ENCODE measurements around the gene TEAD1.
"Not testable (repeated sequence)": the region's sequence is repeated elsewhere in the genome, so short reads cannot be mapped to it uniquely, and the experiment has no call there.

TEAD1 gene

DNA sequence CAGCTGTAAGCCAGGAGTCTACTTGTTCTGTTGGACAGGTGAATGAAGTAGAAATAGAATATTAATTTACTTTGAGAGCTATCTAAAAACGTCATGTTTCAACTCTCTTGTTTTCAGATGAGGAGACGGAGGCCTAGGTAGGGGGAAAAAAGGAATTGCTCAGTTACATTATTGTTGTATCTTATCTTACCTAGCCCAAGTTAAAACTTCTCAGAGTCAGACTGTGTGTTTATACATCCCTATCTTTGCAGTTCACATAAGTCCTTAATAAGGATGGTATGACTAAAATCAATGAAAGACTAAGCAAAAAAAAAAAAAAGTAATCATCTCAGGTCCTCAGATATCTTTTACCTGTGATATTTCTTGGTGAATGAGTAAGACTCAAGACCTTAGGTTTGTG, 62.8 kb downstream of the TEAD1 start:
- DNase-seq (ENCODE audit: low read depth in 2 of 2) = no peak

DNA sequence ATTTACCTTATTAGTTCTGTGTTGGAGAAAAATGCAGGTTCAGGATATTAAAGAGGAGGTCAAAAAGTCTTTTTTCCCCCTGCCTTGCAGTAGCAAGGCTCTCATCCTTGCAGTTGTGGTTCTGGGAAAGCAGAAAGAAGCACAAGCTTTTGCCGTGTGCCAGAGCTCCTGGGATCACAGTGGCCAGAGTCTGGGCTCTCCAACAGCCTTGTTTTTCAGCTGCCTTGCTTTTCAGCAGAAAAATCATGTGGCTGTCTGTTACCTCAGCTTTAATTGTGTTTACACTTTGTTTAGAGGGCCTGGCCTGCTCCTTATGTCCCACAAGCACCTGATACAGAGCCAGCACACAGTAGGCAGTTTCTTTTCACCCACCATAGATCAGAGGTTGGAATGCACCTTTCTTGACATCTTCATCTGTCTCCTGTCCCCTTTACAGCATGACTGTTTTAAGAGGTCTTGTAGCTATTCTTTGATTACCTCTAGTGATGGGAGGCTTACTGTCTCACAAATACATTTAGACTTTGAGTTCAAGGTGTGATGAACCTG, 67.5 kb downstream of the TEAD1 start:
- no peak for DNase-seq (ENCODE audit: low read depth in 2 of 2)

DNA sequence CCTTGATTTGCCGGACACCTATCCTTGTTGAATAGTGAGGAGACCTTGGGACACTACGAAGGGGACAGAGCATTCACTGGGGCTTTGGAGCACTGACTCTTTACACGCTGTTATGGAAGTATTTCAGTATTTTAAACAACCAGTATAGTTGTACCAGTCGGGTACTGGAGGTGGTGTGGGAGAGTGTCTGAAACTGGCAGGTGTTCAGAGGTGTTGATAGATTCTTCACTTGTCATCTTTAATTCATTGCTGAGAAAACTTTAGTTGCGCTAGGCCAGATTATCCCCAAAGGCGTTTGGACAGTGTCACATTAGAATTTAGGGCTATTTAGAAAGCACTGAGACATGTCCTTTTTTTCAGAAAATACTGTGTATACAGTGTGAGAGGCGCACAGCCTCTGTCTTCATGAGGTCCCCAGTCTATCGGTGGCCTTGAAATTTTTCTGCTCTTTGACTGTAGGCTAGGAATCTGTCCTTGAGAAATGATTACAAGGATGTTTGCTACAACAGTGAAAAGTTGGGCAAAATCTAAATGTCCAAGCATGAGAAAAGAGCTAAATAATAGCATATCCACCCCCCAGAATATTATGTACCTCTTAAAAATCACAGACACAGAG, 69.7 kb downstream of the TEAD1 start:
- DNase-seq (ENCODE audit: low read depth in 2 of 2) = no peak

- no peak for DNase-seq (ENCODE audit: low read depth in 2 of 2)
Observed at GRCh38 chr11:12744826-12745502, 70.7 kb downstream of the TEAD1 start.

DNA sequence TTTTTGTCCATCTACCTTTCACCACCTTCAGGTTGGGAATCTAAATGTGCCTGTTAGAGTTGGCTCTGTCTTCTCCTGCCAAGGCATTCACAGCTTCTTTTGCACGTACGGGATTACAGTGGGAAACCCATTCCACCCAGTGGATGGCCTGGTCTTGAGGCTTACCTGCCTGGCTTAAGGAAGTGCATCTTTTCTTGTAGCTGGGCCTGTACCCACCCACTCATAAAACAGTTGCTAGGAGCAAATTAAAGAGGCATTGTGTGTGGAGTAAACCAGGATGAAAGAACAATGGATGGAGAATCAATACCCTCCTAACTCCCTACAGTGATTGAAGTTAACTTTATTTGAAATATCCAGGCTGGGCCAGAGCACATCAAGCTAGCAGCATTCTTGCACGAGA, 71.6 kb downstream of the TEAD1 start:
- DNase-seq (ENCODE audit: low read depth in 2 of 2) = no peak

GRCh38 chr11:12746593-12747097, 72.4 kb downstream of the TEAD1 start:
- DNase-seq (ENCODE audit: low read depth in 2 of 2) = no peak

GRCh38 chr11:12748561-12748960, 74.3 kb downstream of the TEAD1 start:
- DNase-seq (ENCODE audit: low read depth in 2 of 2) = no peak

DNA sequence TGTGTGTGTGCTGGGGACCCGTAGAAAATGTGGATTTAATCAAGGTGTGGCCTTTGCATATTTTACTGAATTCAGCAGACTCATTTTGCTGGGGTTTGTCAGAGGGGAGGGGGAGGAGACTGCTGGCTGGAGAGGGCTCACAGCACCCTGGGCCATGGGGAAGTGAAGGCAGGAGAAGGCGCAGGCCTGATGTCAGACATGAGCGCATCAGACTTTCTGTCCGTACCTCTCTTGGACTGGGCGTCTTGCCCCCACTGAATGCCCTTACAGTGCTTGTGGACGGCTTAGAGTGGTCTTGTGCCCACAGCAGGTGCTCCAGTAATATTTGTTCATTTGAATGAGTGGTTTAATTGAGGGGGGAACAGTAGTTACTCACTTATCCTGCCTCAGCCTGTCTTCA, 75.2 kb downstream of the TEAD1 start:
- no peak for DNase-seq (ENCODE audit: low read depth in 2 of 2)

- no peak for DNase-seq (ENCODE audit: low read depth in 2 of 2)
Observed at GRCh38 chr11:12750181-12750580, 76.0 kb downstream of the TEAD1 start.

DNA sequence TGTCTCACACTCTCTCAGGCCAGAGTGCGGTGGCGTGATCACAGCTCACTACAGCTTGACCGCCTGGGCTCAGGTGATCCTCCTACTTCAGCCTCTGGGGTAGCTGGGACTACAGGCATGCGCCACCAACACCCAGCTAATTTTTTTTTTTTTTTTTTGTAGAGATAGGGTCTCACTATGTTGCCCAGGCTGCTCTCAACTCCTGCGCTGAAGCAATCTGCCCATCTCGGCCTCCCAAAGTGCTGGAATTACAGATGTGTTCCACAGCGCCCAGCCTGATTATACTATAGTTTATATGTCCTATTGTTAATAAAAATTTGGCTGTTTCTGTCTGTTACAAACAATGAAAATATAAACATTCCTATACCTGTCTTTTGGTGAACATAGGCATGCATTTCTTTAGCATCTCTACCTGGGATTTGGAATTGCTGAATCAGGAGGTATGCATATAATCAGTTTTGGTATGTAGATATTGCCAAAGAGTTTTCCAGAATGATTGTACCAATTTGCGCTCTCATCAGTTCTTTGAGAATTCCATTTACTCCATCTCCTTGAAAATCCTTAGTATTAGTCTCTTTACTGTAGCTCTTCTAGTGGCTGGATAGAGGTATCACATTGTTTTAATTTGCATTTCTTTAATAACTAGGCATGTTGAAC, 78.8 kb downstream of the TEAD1 start:
- no peak for DNase-seq (ENCODE audit: low read depth in 2 of 2)

DNA sequence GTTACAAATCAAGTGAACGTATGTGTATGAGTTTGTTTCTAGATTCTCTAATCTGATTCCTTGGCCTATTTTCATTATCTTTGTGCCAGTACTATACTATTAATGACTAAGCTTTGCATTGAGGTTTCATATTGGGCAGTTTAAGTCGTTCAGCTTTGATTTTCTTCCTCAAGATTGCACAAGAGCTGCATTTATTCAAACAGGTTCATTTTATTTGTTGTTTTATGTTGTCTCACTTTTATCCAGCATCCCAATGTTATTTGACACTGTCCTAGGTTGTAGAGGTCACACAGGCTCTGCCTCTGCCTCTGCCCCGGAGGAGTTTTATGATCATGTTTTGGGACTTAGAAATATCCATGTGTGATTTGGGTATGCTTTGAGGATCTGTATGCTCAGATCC, 79.8 kb downstream of the TEAD1 start:
- no peak for DNase-seq (ENCODE audit: low read depth in 2 of 2)

- DNase-seq (ENCODE audit: low read depth in 2 of 2) = no peak
Observed at GRCh38 chr11:12754582-12755234, 80.5 kb downstream of the TEAD1 start.

GRCh38 chr11:12755510-12756453, 81.6 kb downstream of the TEAD1 start:
- DNase-seq (ENCODE audit: low read depth in 2 of 2) = no peak

DNA sequence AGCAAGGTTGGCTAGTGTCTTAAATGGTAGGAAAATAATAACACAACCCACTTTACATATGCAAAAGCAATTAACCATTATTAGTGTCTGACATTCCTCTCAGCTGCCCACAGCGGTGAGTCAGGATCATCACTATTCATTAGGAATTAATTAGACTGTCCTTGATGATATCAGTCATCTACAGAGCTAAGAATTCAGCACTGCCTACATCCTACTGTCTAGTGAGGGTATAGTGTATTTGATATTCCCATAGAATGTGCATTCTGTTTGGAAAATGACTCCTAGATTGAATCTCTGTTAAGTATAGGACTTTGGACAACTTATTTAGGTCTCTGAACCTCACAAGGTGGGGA, 82.2 kb downstream of the TEAD1 start:
- no peak for DNase-seq (ENCODE audit: low read depth in 2 of 2)

- no peak for DNase-seq (ENCODE audit: low read depth in 2 of 2)
Observed at GRCh38 chr11:12756867-12757266, 82.6 kb downstream of the TEAD1 start.

- DNase-seq (ENCODE audit: low read depth in 2 of 2) = no peak
Observed at GRCh38 chr11:12757416-12757815, 83.2 kb downstream of the TEAD1 start.

DNA sequence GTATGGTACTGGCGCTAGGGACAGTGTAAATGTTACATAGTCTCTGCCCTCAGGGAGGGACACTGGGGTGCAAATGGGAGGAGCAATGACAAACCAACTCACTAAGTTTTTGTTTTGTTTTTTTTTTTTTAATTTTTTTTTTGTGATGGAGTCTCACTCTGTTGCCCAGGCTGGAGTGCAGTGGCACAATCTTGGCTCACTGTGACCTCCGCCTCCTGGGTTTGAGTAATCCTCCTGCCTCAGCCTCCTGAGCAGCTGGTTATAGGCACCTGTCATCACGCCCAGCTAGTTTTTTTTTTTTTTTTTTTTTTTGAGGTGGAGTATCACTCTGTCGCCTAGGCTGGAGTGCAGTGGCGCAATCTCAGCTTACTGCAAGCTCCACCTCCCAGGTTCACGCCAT, 83.9 kb downstream of the TEAD1 start:
- not testable (repeated sequence) for DNase-seq (ENCODE audit: low read depth in 2 of 2)

- DNase-seq (ENCODE audit: low read depth in 2 of 2) = no peak
Observed at GRCh38 chr11:12761029-12761428, 86.8 kb downstream of the TEAD1 start.

- no peak for DNase-seq (ENCODE audit: low read depth in 2 of 2)
Observed at GRCh38 chr11:12762278-12762677, 88.1 kb downstream of the TEAD1 start.

DNA sequence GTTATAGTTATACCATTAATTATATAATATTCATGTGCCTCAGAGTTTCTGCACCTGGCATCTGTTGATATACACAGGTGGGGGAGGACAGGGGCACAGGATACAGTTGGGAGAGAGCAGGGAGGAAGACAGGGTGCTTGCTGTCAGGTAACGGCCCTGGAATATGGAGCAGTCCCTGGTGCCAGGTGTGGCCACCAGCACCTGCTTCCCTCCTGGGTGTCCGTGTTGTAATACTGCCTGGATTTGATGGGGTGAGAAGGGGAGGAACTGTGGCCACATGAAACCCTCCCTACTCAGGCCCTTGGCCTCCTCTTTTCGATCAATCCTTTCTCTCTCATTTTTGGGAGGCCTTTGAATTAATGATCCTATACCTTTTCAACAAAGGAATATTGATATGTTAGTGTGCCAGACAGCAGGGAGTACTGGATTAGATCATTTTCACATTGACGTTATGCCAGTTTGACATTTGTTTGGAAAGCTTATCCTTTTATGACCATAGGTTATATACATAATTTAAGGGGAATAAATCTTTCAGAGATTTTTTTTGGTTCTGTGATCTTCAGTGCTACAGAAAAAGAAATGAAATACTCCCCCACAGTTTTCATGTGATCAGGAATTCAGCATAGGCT, 88.6 kb downstream of the TEAD1 start:
- no peak for DNase-seq (ENCODE audit: low read depth in 2 of 2)
